Stimulated activated CD8-positive, alpha-beta memory T cell treated with anti-CD3 and anti-CD28 coated beads, Interleukin-15, amount 100 ng/mL, for 24 hours (primary cell): ENCODE data around the gene TJAP1.
A peak's percentile ranks its signal among the peaks of the same experiment; 100 is the strongest.
"Not testable (repeated sequence)": the region's sequence is repeated elsewhere in the genome, so short reads cannot be mapped to it uniquely, and the experiment has no call there.

Experiments
- DNase-seq: peaks from one replicate; pipeline ENCODE4 v3.0.0-alpha.2; 2020; ENCODE audit warnings: low read depth

TJAP1 gene

GRCh38 chr6:43505718-43506117 lies 28.3 kb downstream of the TJAP1 start:
- no peak for DNase-seq

- DNase-seq = no peak
Observed at GRCh38 chr6:43506171-43506570, 28.8 kb downstream of the TJAP1 start.

DNA sequence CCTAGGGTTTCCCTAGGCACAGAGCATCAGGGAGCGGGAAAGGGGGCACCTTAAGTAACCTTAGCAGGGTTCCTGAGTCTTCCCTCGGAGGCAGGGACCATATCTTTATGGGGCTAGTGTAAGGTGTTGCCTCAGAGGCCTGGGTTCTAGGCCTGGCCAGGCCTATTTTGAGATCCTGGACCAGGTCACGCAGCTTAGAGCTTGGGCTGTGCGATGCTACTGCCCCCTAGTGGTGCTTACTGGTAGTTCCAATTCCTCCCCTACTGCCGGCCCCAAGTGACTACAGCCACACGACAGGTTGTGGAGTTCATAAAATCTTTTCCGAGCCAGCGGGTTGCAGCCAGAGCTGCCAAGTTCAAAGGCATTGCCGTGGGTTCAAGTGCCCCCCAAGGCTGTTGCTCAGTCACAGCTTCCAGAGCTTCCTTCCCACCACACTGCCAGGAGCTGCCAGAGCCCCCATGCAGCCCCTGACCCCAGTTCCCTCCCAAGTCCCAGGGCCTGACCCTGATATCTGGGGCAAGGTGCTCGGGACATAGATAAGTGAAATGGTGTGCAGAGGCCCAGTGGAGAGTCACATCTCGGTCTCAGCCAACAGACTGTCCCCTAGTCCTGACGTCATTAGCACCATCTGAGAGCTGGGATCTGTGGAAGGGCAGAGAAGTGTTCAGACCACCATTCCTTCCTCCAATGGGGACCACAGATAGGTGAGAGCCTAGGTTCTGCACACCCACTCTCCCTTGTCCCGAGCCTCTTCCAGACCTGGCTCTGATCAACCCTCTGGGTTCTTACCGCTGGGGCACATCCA lies 29.5 kb downstream of the TJAP1 start:
- DNase-seq = peak; percentile 52

- no peak for DNase-seq
Observed at GRCh38 chr6:43508481-43509141, 31.2 kb downstream of the TJAP1 start.

GRCh38 chr6:43509142-43509983 lies 32.0 kb downstream of the TJAP1 start:
- DNase-seq = no peak

GRCh38 chr6:43509984-43510826 lies 32.8 kb downstream of the TJAP1 start, which contains the start of gene LRRC73:
TSS of gene LRRC73 (minus strand) at chr6:43510346. CDS start at chr6:43509785, 561 bp downstream.
- peak; percentile 65 for DNase-seq

DNA sequence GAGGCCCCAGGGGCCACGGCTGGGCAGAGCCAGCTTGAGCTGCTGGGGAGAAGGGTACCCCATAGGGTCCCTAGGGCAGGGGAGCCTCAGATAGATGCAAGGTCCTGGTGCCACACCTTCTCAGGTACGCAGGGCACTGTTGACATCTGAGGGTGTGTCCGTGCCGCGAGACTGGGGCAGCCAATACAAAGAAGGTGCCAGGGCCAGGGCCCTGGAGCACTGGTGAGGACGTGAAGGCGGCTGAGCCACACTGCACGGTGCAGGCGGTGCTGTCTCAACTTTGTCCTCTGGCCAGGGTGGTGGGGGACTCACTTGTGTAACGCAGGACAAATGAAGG lies 33.4 kb downstream of the TJAP1 start:
- DNase-seq = no peak

GRCh38 chr6:43511824-43512415 lies 34.5 kb downstream of the TJAP1 start:
- no peak for DNase-seq

DNA sequence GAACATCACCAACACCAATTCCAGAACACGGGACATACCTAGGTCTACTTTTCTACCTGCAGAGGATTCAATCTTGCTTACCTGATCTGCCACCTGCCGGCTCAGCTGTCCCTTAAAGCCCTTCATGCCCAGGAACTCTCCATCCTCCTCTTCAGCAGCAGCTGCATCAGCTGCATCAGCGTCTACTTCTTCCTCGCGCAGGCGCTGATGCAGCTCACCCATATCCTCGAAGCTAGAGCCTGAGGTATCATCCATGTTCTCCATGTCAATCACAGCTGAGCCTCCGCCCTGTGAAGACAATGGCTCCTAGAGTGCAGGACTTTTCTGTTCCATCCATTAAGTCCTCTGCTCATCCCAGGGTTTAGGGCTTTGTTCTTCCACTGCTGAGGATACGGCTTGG lies 38.4 kb downstream of the TJAP1 start:
- no peak for DNase-seq

DNA sequence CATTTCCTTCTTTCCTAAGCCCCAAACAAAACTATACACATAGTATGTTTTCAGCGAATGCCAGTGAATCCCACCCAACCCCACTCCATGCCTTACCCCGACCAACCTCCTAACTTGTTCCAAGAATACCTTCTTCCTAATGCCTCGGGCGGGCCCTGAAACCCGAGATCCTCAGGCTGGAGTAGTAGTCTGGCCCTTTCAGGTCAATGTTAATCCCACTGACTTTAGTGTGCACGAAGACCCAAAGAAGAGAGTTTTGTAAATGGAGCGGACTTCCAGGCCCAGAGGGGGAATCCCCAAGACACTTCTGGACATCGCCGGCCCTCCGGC lies 39.0 kb downstream of the TJAP1 start:
- DNase-seq = no peak

DNA sequence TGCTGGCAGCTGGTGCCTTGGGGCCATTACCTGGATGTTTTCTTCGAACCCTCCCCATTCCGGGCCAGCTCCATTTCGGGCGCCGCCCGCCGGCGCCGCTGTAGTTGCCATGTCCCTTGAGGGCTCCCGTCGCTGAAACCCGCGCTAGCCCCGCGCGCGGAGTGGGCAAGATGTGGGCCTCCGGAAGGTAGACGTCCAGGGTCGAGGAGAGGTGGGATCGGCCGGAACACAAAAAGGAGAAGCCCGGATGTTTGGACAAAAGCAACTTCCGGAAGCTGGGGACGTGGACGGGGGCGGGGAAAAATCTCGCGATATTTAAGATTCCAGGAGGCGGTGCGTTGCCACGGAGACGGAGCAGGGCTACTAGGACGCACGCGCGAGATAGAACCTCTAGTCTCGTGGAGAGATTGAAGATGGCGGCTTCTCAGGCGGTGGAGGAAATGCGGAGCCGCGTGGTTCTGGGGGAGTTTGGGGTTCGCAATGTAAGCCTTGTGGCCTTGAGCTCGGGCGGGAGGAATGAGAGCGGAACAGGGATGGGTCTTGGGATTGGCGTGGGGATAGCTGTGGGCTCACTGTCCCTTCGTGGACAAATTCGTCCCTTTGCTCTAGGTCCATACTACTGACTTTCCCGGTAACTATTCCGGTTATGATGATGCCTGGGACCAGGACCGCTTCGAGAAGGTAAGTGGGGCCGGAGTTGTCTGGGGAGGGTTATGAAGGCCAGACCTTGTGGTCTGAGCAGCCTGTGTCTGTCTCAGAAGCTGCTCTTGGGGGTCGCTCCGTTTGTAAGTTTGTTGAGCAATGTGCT lies 39.5 kb downstream of the TJAP1 start, which contains the start of the genes POLR1C and YIPF3:
Gene POLR1C, plus strand, starts transcription at position 393 of the 808 bp plus-strand sequence. Its CDS starts 21 bp downstream, at position 414.
Gene YIPF3, minus strand, starts transcription at position 230 of the 808 bp plus-strand sequence. Its CDS starts 119 bp downstream, at position 111.
- DNase-seq = peak; percentile 90

DNA sequence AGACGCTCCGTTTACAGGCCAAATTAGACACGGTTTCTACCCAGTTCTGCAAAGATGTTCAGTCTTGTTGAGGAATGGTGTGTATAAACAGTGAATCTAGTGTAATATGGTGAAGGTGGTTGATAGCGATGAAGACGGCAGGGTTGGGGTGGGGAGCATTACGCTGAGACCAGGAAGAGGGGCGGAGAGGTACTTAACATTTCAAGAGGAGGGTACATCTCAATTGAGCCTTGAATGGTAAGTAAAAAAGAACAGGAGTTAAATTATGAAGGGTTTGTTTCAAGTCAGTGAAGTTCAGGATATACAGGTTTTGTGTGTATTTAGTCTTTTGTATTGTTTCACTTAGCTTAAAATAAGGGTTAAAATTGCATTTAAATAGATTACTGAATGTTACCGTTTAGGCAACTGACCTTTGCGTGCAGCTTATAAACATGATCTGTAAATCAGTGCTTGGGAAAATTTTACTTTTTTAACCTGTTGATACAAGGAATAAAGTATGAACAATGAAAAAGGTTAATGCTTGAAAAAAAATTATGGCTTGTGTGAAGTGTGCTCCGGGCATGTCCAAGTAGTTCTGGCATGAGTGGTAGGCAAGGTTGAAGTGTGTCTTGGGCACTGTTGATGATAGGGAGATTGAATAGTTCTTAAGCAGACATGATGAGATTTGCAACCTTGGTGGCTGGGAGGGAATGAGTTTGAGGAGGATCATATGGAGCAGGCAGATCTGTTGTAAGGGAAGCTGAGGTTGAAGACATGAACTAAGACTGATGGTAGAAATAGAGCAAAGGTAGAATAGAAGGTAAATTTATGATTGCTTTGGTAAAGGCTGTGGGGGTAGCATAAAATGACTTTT lies 40.4 kb downstream of the TJAP1 start:
- DNase-seq = no peak

DNA sequence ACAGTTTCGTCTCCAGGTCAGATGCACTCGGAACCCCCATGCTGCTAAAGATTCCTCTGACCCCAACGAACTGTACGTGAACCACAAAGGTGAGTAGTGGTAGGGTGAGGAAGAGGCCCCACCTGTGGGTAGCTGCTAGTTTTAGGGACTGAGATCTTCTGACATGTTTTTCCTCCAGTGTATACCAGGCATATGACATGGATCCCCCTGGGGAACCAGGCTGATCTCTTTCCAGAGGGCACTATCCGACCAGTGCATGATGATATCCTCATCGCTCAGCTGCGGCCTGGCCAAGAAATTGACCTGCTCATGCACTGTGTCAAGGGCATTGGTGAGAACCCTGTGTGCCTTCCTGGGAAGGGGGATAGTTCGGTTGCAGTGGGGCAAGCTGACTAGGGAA lies 42.7 kb downstream of the TJAP1 start:
- no peak for DNase-seq

DNA sequence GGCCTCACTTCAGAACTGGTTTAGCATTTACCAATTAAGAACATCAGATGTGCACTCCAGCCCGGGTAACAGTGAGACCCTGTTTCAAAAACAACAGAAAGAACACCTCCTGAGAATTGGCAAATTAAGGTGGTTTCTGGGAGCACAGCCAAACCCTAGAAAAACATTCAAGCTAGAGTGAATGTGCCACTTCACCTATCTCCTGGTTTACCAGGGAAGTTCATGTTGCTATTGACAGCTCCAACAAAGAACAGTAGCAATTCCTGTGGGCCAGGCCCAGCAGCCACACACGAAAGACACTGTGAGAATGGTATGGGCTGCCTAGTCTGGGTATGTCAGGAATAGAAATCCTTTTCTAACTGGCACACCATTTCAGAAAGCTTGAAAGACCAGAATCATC lies 44.5 kb downstream of the TJAP1 start:
- no peak for DNase-seq

DNA sequence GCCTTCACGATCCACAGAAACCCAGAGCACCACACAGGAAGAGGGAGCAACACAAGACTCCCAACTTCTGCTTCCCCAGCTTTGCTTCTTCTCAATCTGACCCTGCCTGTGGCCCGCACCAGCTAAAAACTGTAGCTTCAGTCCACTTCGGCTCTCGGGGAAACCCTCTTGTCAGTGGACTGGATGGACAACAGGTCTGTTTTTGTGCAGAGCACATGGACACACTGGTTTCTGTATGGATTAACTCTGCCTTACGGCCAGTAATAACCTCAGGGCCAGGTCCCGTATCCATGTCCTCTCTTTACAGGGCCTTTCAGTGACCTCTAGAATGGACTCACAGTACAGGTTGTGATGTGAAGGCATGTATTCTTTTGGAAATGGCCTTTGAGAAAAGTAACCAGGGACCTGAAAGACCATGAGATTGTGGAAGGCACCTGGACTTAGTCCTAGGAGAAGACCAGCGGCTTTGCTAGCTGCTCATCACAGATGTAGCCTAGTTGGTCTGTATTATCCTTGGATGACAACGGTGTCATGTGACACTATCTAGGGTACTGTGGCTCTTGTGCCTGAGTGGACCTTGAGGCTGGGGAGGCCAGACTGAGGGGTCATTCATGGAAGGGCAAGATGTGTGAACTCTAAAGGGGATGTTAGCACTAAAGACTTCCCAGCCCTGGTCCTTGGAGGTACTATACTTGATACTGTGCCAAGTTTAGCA lies 45.3 kb downstream of the TJAP1 start:
- DNase-seq = no peak

DNA sequence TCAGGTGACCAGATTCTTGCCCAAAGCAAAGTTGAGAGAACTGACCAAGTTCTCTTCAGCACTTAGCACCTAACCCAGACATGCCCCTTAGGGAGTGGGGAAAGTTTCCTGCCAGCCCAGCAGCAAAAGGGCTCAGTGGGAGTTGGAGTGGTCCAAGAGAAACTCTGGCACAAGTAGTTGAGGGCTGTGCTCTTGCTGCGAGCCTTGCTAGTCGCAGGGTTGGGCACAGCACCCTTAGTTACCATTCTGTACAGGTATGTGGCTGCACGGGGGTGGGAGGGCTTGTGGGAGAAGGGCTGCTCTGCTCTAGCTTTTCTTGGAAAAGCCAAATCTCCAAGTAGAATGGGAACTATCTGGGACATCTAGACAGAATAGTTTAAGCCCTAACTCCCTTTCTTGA lies 45.9 kb downstream of the TJAP1 start:
- no peak for DNase-seq

GRCh38 chr6:43524483-43524961 lies 47.2 kb downstream of the TJAP1 start:
- DNase-seq = no peak

DNA sequence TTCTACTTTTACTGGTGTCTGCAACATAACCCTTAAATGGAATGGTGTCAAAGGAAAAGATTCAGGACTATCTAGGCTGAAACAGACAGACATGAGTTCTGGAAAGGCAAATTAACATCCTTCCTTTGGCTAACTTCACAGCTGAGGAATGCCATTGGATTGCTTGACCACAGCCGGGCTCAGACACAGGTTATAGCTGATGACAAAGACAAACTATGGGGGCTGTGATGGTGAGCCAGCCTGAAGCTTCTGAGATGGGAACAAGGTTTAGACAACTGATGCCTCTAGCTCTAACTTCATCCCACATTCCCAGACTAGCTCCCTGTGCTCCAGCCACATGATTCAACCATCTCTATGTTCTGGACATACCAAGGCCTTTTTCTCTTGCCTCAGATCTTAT lies 54.8 kb downstream of the TJAP1 start:
- DNase-seq = no peak

GRCh38 chr6:43538986-43539385 lies 61.6 kb downstream of the TJAP1 start:
- DNase-seq = not testable (repeated sequence)
